Stimulated activated CD8-positive, alpha-beta memory T cell treated with anti-CD3 and anti-CD28 coated beads, Interleukin-15, amount 100 ng/mL, for 4 hours (primary cell): ENCODE measurements around the gene LIX1.
"Not testable (repeated sequence)": the region's sequence is repeated elsewhere in the genome, so short reads cannot be mapped to it uniquely, and the experiment has no call there.

Experiments
- DNase-seq, 2 donors: peaks; one replicate each; pipeline ENCODE4 v3.0.0-alpha.2; 2020; ENCODE audit warnings: low read depth in 2 of 2

The LIX1 gene

DNA sequence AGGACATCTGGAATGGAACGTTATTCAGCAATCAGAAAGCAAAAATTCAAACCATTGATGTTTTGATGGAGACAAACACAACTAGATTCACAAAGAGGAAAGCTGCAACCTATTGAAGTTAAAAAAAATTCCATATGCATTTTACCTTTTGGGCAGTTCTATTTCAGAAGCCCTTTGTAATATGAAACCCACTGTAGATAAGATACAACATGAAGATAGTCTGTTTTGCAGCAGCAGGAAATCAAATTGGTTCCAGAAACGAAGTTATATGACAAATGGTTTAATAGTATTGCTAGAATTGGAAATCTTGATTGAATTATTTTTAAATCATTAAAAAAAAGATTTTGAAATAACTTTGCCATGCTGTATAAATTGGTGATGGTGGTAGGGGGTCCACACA, 872 bp downstream of the LIX1 start:
- no peak for DNase-seq

DNA sequence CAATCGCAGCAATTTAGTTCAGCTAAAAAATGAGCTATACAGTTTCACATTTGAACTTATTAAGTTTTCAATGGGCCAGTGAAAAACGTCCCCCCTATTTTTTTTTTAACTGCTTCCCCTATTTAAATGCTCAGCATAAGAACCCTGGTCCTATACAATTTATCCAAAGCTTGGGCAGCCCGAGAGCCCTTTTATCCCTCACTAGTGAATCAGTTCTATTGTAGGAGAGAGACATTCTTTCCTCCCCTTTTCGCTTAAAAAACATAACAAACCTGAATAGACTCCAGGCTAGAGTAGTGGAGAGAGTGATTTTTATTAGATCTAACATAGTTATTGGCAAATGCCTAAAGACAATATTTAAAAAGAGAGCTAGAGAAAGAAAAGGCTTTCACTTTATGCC, 1.4 kb downstream of the LIX1 start:
- DNase-seq: no peak

DNA sequence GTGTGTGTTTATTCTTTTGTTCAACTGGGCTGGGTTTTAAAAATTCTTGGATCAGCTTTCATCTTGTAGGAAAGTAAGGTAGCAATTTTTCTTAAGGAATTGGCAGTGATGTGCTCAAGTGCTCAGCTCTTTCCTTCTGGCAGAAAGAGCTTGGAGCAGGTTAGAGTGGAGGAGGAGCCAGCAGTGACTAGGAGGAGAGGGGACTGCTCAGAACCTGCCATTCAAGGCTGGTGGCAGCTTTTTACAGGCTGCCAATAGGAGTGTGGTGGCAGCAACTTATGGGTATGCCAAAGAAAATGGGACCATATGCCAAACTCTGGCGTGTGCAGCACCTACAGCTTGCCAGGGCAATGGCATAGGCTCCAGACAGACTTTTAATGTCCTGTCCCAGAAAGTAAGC, 2.2 kb downstream of the LIX1 start:
- not testable (repeated sequence) for DNase-seq

DNA sequence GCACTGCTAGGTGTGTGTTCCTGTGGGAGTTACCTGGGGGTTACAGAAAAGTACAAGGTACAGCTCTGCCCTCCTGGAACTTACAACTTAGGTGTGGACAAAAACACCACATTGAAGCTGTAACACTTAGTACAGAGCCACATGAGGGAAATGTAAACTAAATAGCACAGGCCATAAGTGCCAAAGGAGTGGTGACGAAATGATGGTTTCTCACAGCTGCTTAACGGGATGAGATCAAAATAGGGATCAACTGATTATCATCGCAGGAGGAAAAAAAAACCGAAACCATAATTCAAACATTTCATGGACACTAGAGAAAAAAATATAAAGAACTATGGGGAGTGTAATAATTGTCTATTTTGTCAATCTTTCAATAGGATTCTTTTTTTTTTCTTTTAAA, 5.9 kb downstream of the LIX1 start:
- no peak for DNase-seq

DNA sequence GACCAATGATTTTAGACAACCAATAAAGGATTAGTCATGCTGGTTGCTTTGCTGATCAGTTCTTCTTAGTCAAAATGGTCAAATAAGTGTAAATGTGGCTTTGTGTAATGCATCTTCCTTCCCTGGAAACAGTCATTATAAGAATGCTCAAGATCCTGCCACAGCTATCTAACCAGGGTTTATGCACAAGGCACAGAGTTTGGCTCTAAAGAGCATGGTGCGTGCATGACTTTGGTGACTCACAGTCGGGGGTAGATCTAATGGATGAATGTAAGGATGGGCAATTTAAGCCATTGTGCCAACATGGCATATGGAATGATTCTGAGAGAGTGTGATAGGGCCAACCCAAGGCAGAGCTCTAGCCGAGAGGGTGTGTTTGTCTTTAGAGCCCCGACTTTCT, 6.5 kb downstream of the LIX1 start:
- no peak for DNase-seq

DNA sequence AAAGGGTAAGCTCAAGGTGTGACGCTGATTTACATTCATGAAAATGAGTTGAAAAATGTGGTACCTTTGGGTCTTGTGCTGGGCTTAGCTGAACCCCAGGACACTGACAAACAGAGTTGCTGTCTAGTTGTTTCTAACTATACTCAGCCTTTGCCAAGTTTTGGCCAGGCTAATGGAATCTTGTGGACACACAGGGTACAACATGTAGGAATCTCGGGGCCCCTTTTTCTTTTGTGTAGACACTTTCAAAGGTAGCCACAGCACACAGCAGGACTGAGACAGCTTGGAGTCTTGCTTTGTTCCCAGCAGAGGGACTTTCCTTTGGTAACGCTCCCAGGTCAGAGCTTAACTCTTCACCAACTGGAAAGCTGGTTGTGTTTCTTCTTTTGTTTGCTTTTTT, 7.8 kb downstream of the LIX1 start:
- no peak for DNase-seq

DNA sequence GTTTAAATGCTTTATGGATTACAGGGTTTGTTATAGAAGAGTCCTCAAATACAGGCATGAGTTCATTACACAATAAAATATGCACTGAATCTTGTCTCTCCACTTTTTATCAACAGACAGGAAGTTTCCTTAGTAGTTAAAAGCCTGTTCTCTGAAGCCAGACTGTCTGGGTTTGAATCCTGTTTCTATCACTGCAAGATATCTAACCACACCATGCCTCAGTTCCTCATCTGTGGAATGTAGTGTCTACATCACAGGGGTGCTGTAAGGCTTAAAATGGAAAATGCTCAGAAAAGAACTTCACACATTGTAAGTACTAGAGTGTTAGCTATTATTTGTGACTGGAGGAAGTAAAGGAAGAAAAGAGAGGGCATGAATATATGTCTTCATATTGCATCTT, 9.3 kb downstream of the LIX1 start:
- DNase-seq: no peak

DNA sequence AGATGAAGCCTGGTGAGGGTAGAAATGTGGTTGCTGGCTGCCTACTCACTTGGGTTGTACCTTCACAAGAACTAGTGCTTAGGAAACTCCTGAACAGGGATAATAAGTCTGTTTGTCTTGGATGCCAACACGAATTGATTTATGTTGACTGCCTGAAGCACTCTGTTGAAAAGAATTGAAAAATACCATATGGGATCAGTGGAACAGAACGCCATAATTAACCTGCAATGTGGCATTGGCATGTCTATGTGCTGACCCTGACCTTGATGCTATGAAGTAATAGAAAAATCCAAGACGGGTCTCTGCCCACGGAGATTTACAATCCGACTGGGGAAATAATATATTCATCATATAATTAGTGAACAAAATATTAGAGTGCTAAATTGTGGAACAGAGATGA, 10.5 kb downstream of the LIX1 start:
- no peak for DNase-seq

DNA sequence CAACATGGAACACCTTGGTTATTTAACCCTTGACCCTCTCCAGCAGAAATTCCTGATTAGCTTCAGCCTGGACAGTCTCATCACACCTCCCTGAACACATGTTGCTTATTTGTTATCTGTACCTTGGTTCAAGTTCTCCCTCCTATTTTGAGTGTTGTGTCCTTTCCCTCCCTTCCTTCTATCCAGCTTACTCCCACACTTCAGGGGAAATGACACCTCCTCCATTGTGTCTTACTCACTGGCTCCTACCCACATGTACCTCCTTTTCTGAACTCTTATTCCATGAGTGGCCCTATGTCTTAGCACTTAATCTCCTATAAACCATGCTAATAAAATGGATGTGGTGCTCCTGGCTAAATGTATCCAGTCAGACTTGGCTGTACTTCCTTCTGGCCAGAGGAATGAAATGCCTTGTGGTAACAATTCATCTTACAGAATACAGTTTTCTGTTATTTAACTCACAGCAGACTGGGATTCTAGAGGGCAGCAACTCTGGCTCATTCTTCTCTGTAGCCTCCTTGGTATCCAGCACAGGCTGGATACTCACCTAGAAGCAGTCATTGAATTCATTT, 11.2 kb downstream of the LIX1 start:
- no peak for DNase-seq

DNA sequence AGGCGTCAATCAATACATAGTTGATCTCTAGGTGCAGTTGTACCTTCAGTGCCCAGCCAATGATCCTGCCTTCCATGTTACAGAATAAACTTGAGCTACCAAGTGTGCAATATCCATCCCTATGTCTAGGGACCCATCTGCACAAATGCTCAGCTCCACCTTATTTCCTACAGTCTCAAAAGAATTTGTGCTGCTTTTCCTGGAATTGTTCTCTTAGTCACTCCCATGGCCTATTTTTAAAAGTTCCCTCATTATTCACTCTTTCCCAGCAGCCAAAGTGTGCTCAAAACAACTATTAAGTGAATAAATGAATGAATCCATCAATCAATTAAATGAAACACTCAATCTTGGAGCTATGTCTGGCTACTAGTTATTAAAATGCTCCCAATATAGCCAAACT, 14.7 kb downstream of the LIX1 start:
- no peak for DNase-seq

DNA sequence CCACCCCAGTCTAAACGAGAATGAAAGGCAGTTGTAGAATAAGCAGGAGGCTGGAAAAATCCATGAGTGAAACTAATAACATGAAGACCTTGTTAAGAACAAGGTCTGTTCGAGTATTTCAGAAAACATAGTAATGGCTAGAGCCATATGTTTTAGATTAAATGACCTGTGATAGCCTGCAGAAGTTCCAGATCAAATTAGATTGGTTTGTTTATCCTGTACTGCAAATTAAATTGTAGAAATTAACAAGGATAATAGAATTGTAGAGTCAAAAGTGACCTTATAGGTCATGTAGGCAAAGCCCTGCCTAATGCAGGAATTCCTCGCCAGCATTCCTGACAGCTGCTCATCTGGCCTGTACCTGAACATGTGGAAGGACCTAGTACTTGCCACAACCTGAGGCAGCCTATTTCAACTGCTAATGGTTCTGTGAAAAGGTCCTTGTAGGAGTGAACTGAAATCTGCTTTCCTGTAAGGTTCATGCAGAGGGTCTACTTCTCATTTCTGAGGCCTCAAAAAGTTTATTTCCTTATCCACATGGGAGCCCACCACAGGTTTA, 17.2 kb downstream of the LIX1 start:
- DNase-seq: no peak

DNA sequence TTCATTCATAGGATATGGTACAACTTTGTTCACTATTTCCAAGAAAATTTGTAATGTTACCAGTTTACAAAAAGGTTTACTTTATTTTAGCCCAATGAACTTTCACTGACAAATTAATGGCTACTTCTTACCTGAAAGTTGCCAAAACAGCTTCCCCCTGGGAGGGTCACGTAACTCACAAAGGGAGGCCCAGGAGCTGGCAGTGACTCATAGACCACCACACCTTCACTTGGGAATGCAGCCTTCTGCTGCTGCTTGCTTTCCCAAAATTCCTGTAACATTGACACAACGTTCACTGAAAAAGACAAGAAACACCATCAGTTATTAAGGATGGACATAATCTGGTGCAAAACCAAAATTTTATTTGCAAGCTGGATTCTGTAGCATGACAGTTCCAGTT, 18.1 kb downstream of the LIX1 start:
- no peak for DNase-seq

DNA sequence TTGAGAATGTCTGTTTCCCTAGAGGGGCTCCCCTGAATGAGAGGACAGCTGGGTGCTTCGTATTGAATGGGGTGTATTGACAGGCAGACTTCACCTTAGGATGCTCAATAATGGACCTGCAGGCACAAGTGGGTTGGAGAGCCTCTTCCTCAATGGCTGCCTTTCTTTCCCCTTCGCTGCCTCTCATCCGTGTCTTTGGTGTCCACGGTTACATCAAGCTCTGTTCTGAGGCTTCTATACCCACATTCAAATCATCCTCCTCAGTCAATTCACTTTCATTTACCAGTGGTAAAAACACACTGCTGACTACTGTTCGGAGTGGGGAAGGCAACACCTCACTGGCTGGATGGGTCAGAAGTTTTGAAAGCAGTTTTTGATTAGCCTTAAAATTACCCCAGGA, 20.6 kb downstream of the LIX1 start:
- DNase-seq: no peak

DNA sequence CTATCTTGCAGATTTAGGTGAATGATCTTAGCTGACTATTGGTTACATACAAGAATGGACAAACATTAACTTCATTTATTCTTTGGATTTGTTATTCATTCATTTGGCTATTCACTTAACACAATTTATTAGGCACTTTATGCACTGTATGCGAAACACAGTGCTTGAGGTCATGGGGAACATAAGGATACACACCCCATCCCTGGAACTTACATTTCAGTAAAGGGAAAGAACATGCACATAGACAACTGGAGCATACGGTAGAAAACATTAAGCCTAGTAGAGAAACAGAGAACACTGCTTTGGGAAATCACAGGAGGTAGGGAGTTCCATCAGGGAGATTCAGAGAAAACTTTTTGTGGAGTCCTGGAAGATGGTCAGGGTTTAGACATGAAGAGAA, 22.2 kb downstream of the LIX1 start:
- no peak for DNase-seq

DNA sequence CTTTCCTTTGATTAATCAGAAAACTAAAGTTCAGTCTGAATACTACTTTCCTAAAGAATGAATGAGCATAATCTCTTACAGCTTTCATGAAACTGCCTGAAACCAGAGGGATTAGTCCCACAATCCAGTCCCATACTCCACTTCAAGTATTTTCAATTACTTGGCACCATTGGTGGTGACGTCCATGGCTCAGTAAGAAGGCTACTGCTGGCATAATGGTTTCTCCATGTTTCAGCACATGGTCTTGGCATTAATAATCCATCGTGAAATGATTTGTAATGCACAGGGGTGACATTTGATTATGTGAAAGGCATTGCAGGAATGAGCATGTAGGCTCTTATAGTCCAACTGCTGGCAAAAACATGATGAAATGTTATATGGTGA, 23.4 kb downstream of the LIX1 start:
- no peak for DNase-seq

DNA sequence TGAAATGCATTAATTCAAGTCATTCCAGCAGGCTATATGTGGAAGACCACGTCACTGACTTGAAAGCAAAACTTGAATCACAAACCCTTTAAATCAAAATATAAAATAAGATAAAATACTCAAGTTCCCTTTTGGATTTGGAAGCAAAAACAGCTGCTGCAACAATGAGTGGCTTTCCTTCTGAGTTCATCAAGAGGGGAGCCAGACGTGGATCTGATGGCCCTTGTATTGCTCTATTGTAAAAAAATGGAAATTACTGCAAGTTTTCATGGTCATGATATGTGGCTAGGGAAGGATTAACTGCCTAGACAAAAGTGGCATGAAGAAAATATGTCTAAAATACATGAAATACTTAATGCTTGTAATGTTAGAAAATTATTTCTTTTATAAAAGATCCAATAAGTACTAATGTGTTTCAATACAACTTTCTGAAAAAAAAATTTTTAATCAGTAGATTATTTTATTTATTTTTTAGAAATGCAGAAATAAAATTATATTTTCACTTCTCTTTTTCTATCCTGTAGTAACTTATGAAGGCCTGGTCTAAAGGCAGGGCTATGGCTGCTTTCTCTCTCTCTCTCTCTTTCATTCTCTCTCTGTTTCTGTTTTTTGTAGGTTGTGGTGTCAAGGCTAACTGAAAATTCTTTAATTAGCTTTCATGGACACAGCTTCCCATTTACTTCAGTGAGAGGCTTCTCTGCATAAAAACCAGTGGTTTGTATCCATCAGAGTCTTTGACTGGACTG, 24.0 kb downstream of the LIX1 start:
- DNase-seq: no peak

DNA sequence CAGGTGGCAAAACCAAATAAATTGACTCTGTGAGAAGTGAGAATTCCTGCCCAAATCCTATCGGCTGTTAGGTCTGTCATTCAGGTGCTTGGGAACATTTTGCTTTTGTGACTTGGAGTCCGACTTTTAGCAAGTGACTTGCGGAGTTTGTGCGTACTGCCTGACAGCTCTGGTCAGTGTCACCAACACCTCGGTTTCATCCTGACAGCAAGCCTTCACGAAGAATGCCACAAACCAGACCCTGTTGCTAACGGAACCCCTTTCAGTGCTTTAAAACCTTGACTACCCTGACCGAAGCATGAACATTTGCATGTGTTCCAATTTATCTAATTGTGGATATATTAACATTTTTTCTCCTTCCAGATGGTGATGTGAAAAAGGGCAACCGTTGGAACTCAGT, 26.5 kb downstream of the LIX1 start:
- no peak for DNase-seq

DNA sequence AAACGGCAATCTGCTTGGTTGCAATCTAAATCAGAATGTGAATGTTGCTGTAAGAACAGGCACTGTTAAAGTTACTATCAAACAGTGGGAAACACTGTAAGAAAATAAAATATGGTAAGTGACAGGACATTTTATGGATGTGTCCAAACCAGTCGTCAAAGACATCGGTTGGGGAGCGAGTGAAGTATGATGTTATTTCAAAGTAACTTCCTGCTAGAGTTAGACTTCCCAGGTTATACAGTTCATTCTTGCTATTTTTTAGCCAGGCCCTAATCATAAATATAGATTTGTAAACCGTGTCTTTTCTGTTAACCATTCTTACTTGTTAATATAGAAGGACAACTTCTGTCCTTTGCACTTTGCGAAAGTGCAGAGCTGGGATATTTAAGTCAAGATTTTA, 30.2 kb downstream of the LIX1 start:
- DNase-seq: no peak

DNA sequence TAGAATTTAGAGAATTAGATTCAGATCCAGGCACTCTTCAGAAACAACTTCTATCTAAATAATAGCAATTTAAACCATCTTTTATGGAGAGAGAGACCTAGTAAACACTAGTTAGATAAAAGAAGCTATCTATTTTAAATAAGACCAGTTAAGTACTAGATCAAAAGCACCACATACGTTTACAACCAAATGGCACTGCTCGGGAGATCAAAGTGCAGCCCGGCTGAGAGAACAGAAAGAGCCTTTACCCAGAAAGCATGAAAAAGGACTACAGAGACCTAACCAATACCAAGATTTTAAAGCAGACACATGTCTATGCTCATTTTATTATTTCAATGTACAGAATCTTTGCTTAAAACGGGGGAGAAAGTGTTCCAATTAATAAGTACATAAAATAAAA, 30.8 kb downstream of the LIX1 start:
- DNase-seq: no peak

DNA sequence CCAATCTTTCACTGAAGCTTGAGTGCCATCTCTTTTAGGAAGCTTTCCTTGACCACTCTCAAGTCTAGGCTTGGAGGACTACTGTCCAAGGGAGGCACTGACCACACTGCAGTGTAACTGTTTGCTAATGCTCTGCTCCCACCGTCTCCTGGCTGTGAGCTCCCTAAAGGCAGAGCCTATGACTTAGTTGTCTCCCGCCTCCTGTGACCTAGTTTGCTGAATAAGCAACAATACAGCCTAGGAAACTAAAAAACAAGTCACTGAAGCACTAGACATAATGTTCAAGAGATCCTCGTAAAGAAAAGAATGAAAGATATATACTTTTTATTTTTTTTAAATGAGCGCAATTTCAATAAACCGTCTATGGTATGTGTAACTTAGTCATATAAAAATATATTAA, 31.4 kb downstream of the LIX1 start:
- no peak for DNase-seq

DNA sequence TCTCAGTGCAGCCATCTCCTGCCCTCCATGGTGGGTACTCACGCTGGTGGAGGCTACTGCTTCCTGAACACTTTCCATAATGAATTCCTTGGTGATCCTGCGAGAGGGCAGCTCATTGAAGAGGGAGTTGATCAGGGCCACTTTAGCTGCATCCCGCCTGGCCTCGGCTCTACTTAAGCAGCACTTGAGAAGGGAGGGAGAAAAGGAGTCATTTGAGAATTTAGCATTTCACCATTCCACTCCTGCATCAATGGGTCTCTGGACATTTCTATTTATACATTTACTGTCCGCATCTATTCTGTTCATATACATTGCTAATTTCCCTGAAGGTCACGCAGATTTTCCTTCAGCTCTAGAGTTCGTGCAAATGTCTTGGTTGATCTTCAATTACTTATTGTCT, 35.1 kb downstream of the LIX1 start:
- DNase-seq: no peak

DNA sequence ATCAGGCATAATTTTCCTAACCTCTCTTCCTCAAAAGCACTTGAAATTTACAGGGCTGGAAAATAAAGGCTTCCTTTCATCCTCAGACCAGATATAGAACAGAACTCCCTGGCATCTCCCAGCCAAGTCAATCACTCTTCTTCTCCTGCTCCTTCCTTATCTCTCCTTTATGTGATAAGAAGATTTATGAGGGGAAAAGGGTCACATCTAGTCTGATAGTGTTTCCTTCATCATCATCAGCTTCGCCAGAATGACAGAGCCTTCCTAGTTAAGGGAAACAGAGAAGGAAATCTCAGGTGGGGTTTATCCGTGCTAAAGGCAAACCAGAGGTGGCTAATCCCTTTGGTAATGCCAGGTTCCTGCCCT, 36.2 kb downstream of the LIX1 start:
- no peak for DNase-seq

DNA sequence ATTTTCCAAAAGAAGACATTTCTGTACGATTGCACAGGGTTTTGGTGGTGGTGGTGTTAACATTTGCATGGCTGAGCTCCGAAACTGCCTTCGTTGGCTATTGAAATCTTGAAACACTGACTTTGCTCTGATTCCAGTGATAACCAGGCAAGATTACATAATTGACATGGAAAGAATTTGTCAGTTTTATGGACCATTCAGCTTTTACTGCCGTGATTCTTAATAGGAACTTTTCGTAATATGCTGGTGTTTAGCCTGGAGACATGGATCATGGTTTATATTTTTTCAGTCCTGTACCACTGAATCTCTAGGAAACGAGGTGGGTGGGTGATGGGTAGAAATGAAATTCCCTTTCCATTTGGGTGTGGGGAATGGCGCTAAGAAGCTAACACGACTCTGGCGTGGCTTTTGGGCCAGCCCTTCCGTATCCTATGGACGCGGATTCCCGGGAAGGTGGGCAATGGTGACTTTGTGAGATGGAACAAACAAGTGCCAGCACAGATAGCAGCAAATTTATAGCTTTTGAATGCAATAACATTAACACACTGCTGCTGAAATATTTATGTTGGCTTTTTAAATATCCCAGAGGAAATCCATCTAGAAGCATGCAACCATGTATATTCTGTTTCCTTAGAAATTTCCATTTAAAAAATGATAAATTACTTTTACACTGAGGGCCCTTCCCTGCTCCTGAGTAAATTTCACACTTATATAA, 36.8 kb downstream of the LIX1 start:
- DNase-seq: no peak
